ENCODE measurements around the gene LIN54. TPM values are rescaled to one million over a fixed set of nuclear protein-coding genes. Genes with fewer than 3 reads are reported as not detected.

The LIN54 gene
- total RNA-seq, 2 donors from 2014 or later, result 14.5 to 18.1 TPM

- H3K4me1 Mint-ChIP-seq, result peaks cover 21% of the 10 kb centered on the region
- Histone ChIP-seq H3K36me3 (ENCODE audit: control insufficient read depth, insufficient read depth, low read length) (no peaks in the 10 kb centered on the region), H3K4me3 (ENCODE audit: low read length) (no peak overlapping the region), H3K4me1 (ENCODE audit: control insufficient read depth, insufficient read depth, low read length) (peaks cover 7% of the 10 kb centered on the region), H3K9me3 (ENCODE audit: control insufficient read depth, low read length) (no peaks in the 10 kb centered on the region), H3K27me3 (ENCODE audit: control insufficient read depth, insufficient read depth, low read length, poor library complexity, severe bottlenecking) (no peaks in the 10 kb centered on the region), H3K9ac (ENCODE audit: extremely low read depth, low read length, poor library complexity, severe bottlenecking) (no peak overlapping the region), H3K27ac (ENCODE audit: low read depth, low read length) (no peak overlapping the region)
- H3K4me3 Mint-ChIP-seq, result no peak overlapping the region
- TF ChIP-seq CTCF (conservative IDR thresholded peaks at IDR 0.05), result peak; percentile 54
- peak overlapping the region; percentile 14 for H3K27ac Mint-ChIP-seq
- WGBS, 2 experiments (ENCODE audit: insufficient coverage in 1 of 2, insufficient read length in 1 of 2), result 73 to 95% methylated on average over 2 to 3 of the region's 3 CpGs
- no peak for DNase-seq
- H3K36me3 Mint-ChIP-seq (ENCODE audit: low read depth), result peaks cover 5% of the 10 kb centered on the region
- H3K9me3 Mint-ChIP-seq, result no peaks in the 10 kb centered on the region
- no peaks in the 10 kb centered on the region for H3K27me3 Mint-ChIP-seq (ENCODE audit: insufficient read depth)
These were observed 29.6 kb upstream of the LIN54 start for GRCh38 chr4:83040269-83040668.

DNA sequence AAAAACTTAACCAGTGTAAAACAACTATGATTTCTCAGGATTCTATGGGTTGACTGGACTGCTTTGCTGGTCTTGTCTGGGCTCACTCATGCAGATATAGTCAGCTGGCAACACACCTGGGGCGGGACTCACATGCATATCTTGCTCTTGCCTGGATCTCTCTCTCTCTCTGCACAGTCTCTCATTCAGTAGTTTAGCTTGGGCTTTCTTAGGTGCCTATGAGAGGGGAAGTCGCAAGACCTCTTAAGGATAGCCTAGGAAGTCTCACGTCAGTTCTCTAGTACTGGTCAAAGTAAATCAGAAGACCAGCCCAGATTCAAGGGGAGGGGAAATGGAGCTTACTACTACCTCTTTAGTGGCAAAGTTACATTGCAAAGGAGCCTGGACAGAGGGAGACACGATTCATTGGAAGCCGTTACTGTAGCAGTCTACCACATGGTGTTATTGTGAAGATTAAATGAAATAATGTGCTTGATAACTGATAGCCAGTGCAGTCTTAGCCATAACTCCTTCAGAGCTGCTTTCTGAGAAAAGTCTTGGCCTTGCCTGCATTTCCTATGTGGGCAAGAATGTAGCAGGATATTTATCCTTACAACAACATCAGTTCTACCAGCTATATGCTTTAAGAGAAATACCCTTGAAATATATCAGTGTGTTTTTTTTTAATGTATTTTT lies 26.5 kb upstream of the LIN54 start:
- Mint-ChIP-seq H3K9me3 (no peaks in the 10 kb centered on the region), H3K27me3 (ENCODE audit: insufficient read depth) (no peaks in the 10 kb centered on the region), H3K4me3 (peak overlapping the region; percentile 15), H3K27ac (no peak overlapping the region), H3K4me1 (peaks cover 21% of the 10 kb centered on the region), H3K36me3 (ENCODE audit: low read depth) (peaks cover 2% of the 10 kb centered on the region)
- TF ChIP-seq CTCF (conservative IDR thresholded peaks at IDR 0.05), result no peak
- H3K9ac ChIP-seq (ENCODE audit: extremely low read depth, low read length, poor library complexity, severe bottlenecking), result no peak overlapping the region
- peak overlapping the region; percentile 93 for H3K4me3 ChIP-seq (ENCODE audit: low read length)
- H3K36me3 ChIP-seq (ENCODE audit: control insufficient read depth, insufficient read depth, low read length), result no peaks in the 10 kb centered on the region
- H3K27ac ChIP-seq (ENCODE audit: low read depth, low read length), result no peak overlapping the region
- DNase-seq, result no peak
- H3K4me1 ChIP-seq (ENCODE audit: control insufficient read depth, insufficient read depth, low read length), result peaks cover 7% of the 10 kb centered on the region
- H3K27me3 ChIP-seq (ENCODE audit: control insufficient read depth, insufficient read depth, low read length, poor library complexity, severe bottlenecking), result no peaks in the 10 kb centered on the region
- no peaks in the 10 kb centered on the region for H3K9me3 ChIP-seq (ENCODE audit: control insufficient read depth, low read length)
- 91 to 94% methylated on average over 2 to 5 of the region's 5 CpGs for WGBS, 2 experiments (ENCODE audit: insufficient coverage in 1 of 2, insufficient read length in 1 of 2)

GRCh38 chr4:83034630-83035494 lies 24.2 kb upstream of the LIN54 start, which contains the start of gene COPS4:
COPS4 (plus strand) TSS chr4:83035183; CDS start chr4:83035225, 42 bp downstream.
- peak within 1 kb of the TSS; percentile 80 for H3K9ac ChIP-seq (ENCODE audit: extremely low read depth, low read length, poor library complexity, severe bottlenecking)
- Mint-ChIP-seq H3K27ac (peak within 1 kb of the TSS; percentile 96), H3K4me3 (peak within 1 kb of the TSS; percentile 88), H3K4me1 (peaks cover 13% of the 10 kb centered on the region), H3K27me3 (ENCODE audit: insufficient read depth) (peaks cover 14% of the 10 kb centered on the region), H3K36me3 (ENCODE audit: low read depth) (no peaks in the 10 kb centered on the region), H3K9me3 (no peaks in the 10 kb centered on the region)
- peak within 1 kb of the TSS; percentile 93 for H3K4me3 ChIP-seq (ENCODE audit: low read length)
- TF ChIP-seq CTCF (conservative IDR thresholded peaks at IDR 0.05), result peak; percentile 37
- DNase-seq, result peak; percentile 98
- no peaks in the 10 kb centered on the region for H3K9me3 ChIP-seq (ENCODE audit: control insufficient read depth, low read length)
- H3K27me3 ChIP-seq (ENCODE audit: control insufficient read depth, insufficient read depth, low read length, poor library complexity, severe bottlenecking), result peaks cover 15% of the 10 kb centered on the region
- peak within 1 kb of the TSS; percentile 95 for H3K27ac ChIP-seq (ENCODE audit: low read depth, low read length)
- 0 to 1% methylated on average over 32 to 39 of the region's 39 CpGs for WGBS, 2 experiments (ENCODE audit: insufficient coverage in 1 of 2, insufficient read length in 1 of 2)
- H3K4me1 ChIP-seq (ENCODE audit: control insufficient read depth, insufficient read depth, low read length), result peaks cover 7% of the 10 kb centered on the region
- no peaks in the 10 kb centered on the region for H3K36me3 ChIP-seq (ENCODE audit: control insufficient read depth, insufficient read depth, low read length)

All from endodermal cell (in vitro differentiated cells).